Right lobe of liver (tissue), 6 donors: ENCODE data around the gene KY. TPM values are rescaled to one million over a fixed set of nuclear protein-coding genes. Genes with fewer than 3 reads are reported as not detected.

ENCODE experiments used
- ATAC-seq, 4 donors: fragments of 200-7000 bp; cut with Tn5 transposase; one replicate each; pipeline ENCODE4 v1.9.1; 2020; ENCODE audit warnings: mild to moderate bottlenecking in 4 of 4, moderate library complexity in 4 of 4
- DNase-seq, 3 donors: peaks; one replicate each; pipeline ENCODE4 v3.0.0-alpha.2; 2020
- H3K27ac ChIP-seq, 3 donors: fragments of 200-600 bp; one replicate each; pipeline ENCODE4 v1.8.0; 2022
- H3K27me3 ChIP-seq, 2 donors: fragments of 200-600 bp; one replicate each; pipeline ENCODE4 v1.8.0; 2022
- H3K36me3 ChIP-seq, 4 donors: fragments of 200-600 bp; sonication (generic) in 1 of 4; one replicate each; pipeline versions ENCODE4 v1.5.1 to v1.8.0; 2017 to 2022; ENCODE audit warnings: control low read depth in 1 of 4
- H3K4me1 ChIP-seq, 4 donors: fragments of 200-600 bp; sonication (generic) in 1 of 4; one replicate each; pipeline versions ENCODE4 v1.5.1 to v1.8.0; 2017 to 2022; ENCODE audit warnings: control low read depth in 1 of 4
- H3K4me3 ChIP-seq, 3 donors: fragments of 200-600 bp; one replicate each; pipeline ENCODE4 v1.8.0; 2022
- H3K9me3 ChIP-seq, 4 donors: fragments of 200-600 bp; sonication (generic) in 1 of 4; one replicate each; pipeline versions ENCODE4 v1.5.1 to v1.8.0; 2017 to 2022; ENCODE audit warnings: control low read depth in 1 of 4
- CTCF ChIP-seq, 4 donors: fragments of 200-600 bp in 3 of 4; fragments of 450-650 bp in 1 of 4; IDR thresholded peaks; one replicate each; pipeline versions ENCODE4 v1.5.1 to v1.8.0; 2016 to 2022; ENCODE audit warnings: antibody characterized with exemption in 4 of 4, mild to moderate bottlenecking in 2 of 4
- POLR2A ChIP-seq: fragments of 450-650 bp; IDR thresholded peaks from one replicate; pipeline ENCODE4 v1.6.1; 2017; ENCODE audit warnings: antibody characterized with exemption, mild to moderate bottlenecking
- WGBS: methylation state at CpG from one replicate; pipeline ENCODE4 v1.1.6; 2018; ENCODE audit warnings: low coverage, low lambda C conversion rate; ENCODE audit not compliant: insufficient coverage; ENCODE audit errors: missing lambda C conversion rate; 5-methylcytosine and 5-hydroxymethylcytosine counted together
- intact Hi-C, 2 donors: fragments of 100-400 bp; cut with DNase I; formaldehyde crosslinking; loops; one replicate each; pipeline versions ENCODE4 v1.11.2 to v1.14.1; 2022
- total RNA-seq, 6 experiments: library from RNA; depleted of rRNA in 2 of 6; stranded (reverse); fragments of >200 nt in 2 of 6; fragmentation: NEBNext Ultra II Directional in 3 of 6; extraction: Animal tissue kit (Norgen Biotek cat#: 25700) in 3 of 6; gene quantifications; one replicate each; pipeline versions ENCODE4 v1.1.0 to v1.2.4, GENCODE V29; 2016 to 2023
- donor health status: DM: no; HTN: yes; CAD: no.
- donor health status: DM: no; HTN: no; CAD: no.
- donor health status: DM: no; HTN: no; CAD: no.
- donor health status: DM: no; HTN: yes; CAD: no.
- donor health status: DM: no; HTN: yes; CAD: no.

KY gene
- total RNA-seq, 6 experiments from 2014 or later = not detected

- DNase-seq (no peak), ATAC-seq (no peak)
- no peaks in the 10 kb centered on the region for H3K27me3 ChIP-seq
- H3K9me3 ChIP-seq = no peaks in the 10 kb centered on the region
- TF ChIP-seq POLR2A = no peak
- no peak for TF ChIP-seq CTCF (IDR thresholded peaks at IDR 0.05)
- 68% methylated on average over 3 of the region's 3 CpGs for WGBS
- no peaks in the 10 kb centered on the region for H3K4me1 ChIP-seq
- no peaks in the 10 kb centered on the region for H3K36me3 ChIP-seq
- intact Hi-C loops = no loop called here
- H3K4me3 ChIP-seq = no peak overlapping the region
- no peak overlapping the region for H3K27ac ChIP-seq
Measured at GRCh38 chr3:134675726-134676256, 25.0 kb upstream of the KY start.

- H3K4me3 ChIP-seq = no peak overlapping the region
- intact Hi-C loops = no loop called here
- no peaks in the 10 kb centered on the region for H3K36me3 ChIP-seq
- TF ChIP-seq CTCF (IDR thresholded peaks at IDR 0.05) (no peak), POLR2A (no peak)
- no peaks in the 10 kb centered on the region for H3K4me1 ChIP-seq
- no peak overlapping the region for H3K27ac ChIP-seq
- ATAC-seq (no peak), DNase-seq (no peak)
- WGBS = 74% methylated on average over 5 of the region's 5 CpGs
- no peaks in the 10 kb centered on the region for H3K9me3 ChIP-seq
- H3K27me3 ChIP-seq = no peaks in the 10 kb centered on the region
Measured at GRCh38 chr3:134672571-134672970, 21.7 kb upstream of the KY start.

- H3K36me3 ChIP-seq = no peaks in the 10 kb centered on the region
- WGBS = 36% methylated on average over 2 of the region's 3 CpGs
- no peaks in the 10 kb centered on the region for H3K9me3 ChIP-seq
- no peaks in the 10 kb centered on the region for H3K27me3 ChIP-seq
- intact Hi-C loops = no loop called here
- H3K4me3 ChIP-seq = no peak overlapping the region
- H3K4me1 ChIP-seq = no peaks in the 10 kb centered on the region
- DNase-seq (no peak), ATAC-seq (no peak)
- TF ChIP-seq CTCF (IDR thresholded peaks at IDR 0.05) (no peak), POLR2A (no peak)
- H3K27ac ChIP-seq = no peak overlapping the region
Measured at GRCh38 chr3:134667956-134668355, 17.1 kb upstream of the KY start.

- TF ChIP-seq CTCF (IDR thresholded peaks at IDR 0.05) (no peak), POLR2A (no peak)
Measured at GRCh38 chr3:134667406-134667805, 16.6 kb upstream of the KY start.

GRCh38 chr3:134666885-134667284 lies 16.1 kb upstream of the KY start:
- TF ChIP-seq POLR2A (no peak), CTCF (IDR thresholded peaks at IDR 0.05) (no peak)
- Histone ChIP-seq H3K36me3 (no peaks in the 10 kb centered on the region), H3K27me3 (no peaks in the 10 kb centered on the region), H3K27ac (no peak overlapping the region), H3K9me3 (no peaks in the 10 kb centered on the region), H3K4me1 (no peaks in the 10 kb centered on the region), H3K4me3 (no peak overlapping the region)
- intact Hi-C loops = no loop called here
- WGBS = 64% methylated on average over 6 of the region's 9 CpGs
- no peak for ATAC-seq
- DNase-seq = no peak

More at GRCh38 chr3:134667406-134667805, 16.6 kb upstream of the KY start:
- Histone ChIP-seq H3K27me3 (no peaks in the 10 kb centered on the region), H3K36me3 (no peaks in the 10 kb centered on the region), H3K27ac (no peak overlapping the region), H3K4me3 (no peak overlapping the region), H3K4me1 (no peaks in the 10 kb centered on the region), H3K9me3 (no peaks in the 10 kb centered on the region)
- no peak for DNase-seq
- intact Hi-C loops = no loop called here
- 85% methylated on average over 2 of the region's 3 CpGs for WGBS
- no peak for ATAC-seq
